Measurements from ENCODE around the gene TTPAL.
A peak's percentile ranks its signal among the peaks of the same experiment; 100 is the strongest.

TTPAL gene

GRCh38 chr20:44448753-44449546, 26.7 kb upstream of the TTPAL start:
- Histone ChIP-seq H3K36me3 (no peaks in the 10 kb centered on the region), H3K27me3 (no peaks in the 10 kb centered on the region), H3K4me1 (ENCODE audit: control insufficient read depth in 1 of 2, insufficient read depth in 1 of 2, low read depth in 1 of 2, low read length in 1 of 2) (no peaks in the 10 kb centered on the region), H3K4me3 (ENCODE audit: low read depth in 1 of 2, low read length in 1 of 2) (no peak overlapping the region), H3K27ac (no peak overlapping the region), H3K9me3 (no peaks in the 10 kb centered on the region)
- no peak for TF ChIP-seq CTCF (IDR thresholded peaks at IDR 0.05)

- TF ChIP-seq CTCF (IDR thresholded peaks at IDR 0.05) = no peak
These were observed 25.8 kb upstream of the TTPAL start for GRCh38 chr20:44449864-44450263.

GRCh38 chr20:44450281-44450889, 25.3 kb upstream of the TTPAL start:
- H3K4me1 ChIP-seq (ENCODE audit: control insufficient read depth in 1 of 2, insufficient read depth in 1 of 2, low read depth in 1 of 2, low read length in 1 of 2) = peaks cover 7 to 8% of the 10 kb centered on the region in 2 experiments
- H3K4me3 ChIP-seq (ENCODE audit: low read depth in 1 of 2, low read length in 1 of 2) = no peak overlapping the region
- no peaks in the 10 kb centered on the region for H3K36me3 ChIP-seq
- no peaks in the 10 kb centered on the region for H3K9me3 ChIP-seq
- no peaks in the 10 kb centered on the region for H3K27me3 ChIP-seq
- H3K27ac ChIP-seq = no peak overlapping the region
- no peak for TF ChIP-seq CTCF (IDR thresholded peaks at IDR 0.05)

More at GRCh38 chr20:44449864-44450263, 25.8 kb upstream of the TTPAL start:
- Histone ChIP-seq H3K27me3 (no peaks in the 10 kb centered on the region), H3K9me3 (no peaks in the 10 kb centered on the region), H3K27ac (no peak overlapping the region), H3K4me3 (ENCODE audit: low read depth in 1 of 2, low read length in 1 of 2) (no peak overlapping the region), H3K36me3 (no peaks in the 10 kb centered on the region), H3K4me1 (ENCODE audit: control insufficient read depth in 1 of 2, insufficient read depth in 1 of 2, low read depth in 1 of 2, low read length in 1 of 2) (peaks cover 2 to 3% of the 10 kb centered on the region in 2 experiments)

GRCh38 chr20:44450903-44451450, 24.7 kb upstream of the TTPAL start:
- no peak for TF ChIP-seq CTCF (IDR thresholded peaks at IDR 0.05)
- H3K27ac ChIP-seq = no peak overlapping the region

GRCh38 chr20:44454306-44454963, 21.2 kb upstream of the TTPAL start:
- Histone ChIP-seq H3K4me3 (ENCODE audit: low read depth in 1 of 2, low read length in 1 of 2) (no peak overlapping the region), H3K27me3 (no peaks in the 10 kb centered on the region), H3K36me3 (no peaks in the 10 kb centered on the region), H3K4me1 (ENCODE audit: control insufficient read depth in 1 of 2, insufficient read depth in 1 of 2, low read depth in 1 of 2, low read length in 1 of 2) (peaks cover 10 to 12% of the 10 kb centered on the region in 2 experiments), H3K27ac (peak overlapping the region; percentile 48), H3K9me3 (no peaks in the 10 kb centered on the region)
- TF ChIP-seq CTCF (IDR thresholded peaks at IDR 0.05) = no peak

More at GRCh38 chr20:44450903-44451450, 24.7 kb upstream of the TTPAL start:
- no peak overlapping the region for H3K4me3 ChIP-seq (ENCODE audit: low read depth in 1 of 2, low read length in 1 of 2)
- H3K4me1 ChIP-seq (ENCODE audit: control insufficient read depth in 1 of 2, insufficient read depth in 1 of 2, low read depth in 1 of 2, low read length in 1 of 2) = peaks cover 10 to 12% of the 10 kb centered on the region in 2 experiments
- no peaks in the 10 kb centered on the region for H3K9me3 ChIP-seq
- H3K36me3 ChIP-seq = no peaks in the 10 kb centered on the region
- H3K27me3 ChIP-seq = no peaks in the 10 kb centered on the region

All from neutrophil (primary cell).